Endometrial microvascular endothelial cells (primary cell): Measurements from ENCODE around the gene SLC49A3. TPM values are rescaled to one million over a fixed set of nuclear protein-coding genes. Genes with fewer than 3 reads are reported as not detected.

ENCODE experiments used
- in situ Hi-C: cut with HindIII; loops from 2 replicates; pipeline ENCODE4 v1.10.0; 2017; ENCODE audit warnings: low sequenced_read_pairs, low pct_unique_long_range_greater_than_20kb; ENCODE audit errors: inconsistent ontology term
- total RNA-seq: library from RNA; depleted of rRNA; stranded (reverse); fragments of >200 nt; gene quantifications from one replicate; pipeline ENCODE4 v1.2.3, GENCODE V29; 2015; ENCODE audit errors: inconsistent ontology term

Gene SLC49A3
- total RNA-seq, 1 donor from 2014 or later, result 5.3 TPM

GRCh38 chr4:661231-661630 is 27.7 kb downstream of the SLC49A3 start:
- in situ Hi-C loops, result no loop called here

- in situ Hi-C loops, result no loop called here
These were observed 28.6 kb downstream of the SLC49A3 start for GRCh38 chr4:660401-660800.

GRCh38 chr4:659851-660250 is 29.1 kb downstream of the SLC49A3 start:
- in situ Hi-C loops, result no loop called here

- in situ Hi-C loops, result no loop called here
These were observed 30.0 kb downstream of the SLC49A3 start for GRCh38 chr4:658681-659667.

GRCh38 chr4:657834-658667 is 30.9 kb downstream of the SLC49A3 start:
- in situ Hi-C loops, result no loop called here

- in situ Hi-C loops, result no loop called here
These were observed 31.6 kb downstream of the SLC49A3 start for GRCh38 chr4:657338-657833.

- in situ Hi-C loops, result no loop called here
These were observed 32.3 kb downstream of the SLC49A3 start for GRCh38 chr4:656436-657337.

- in situ Hi-C loops, result no loop called here
These were observed 33.3 kb downstream of the SLC49A3 start for GRCh38 chr4:655464-656151.

- in situ Hi-C loops, result no loop called here
These were observed 34.0 kb downstream of the SLC49A3 start for GRCh38 chr4:654871-655463.

GRCh38 chr4:654503-654845 is 34.5 kb downstream of the SLC49A3 start:
- in situ Hi-C loops, result no loop called here

GRCh38 chr4:653831-654502 is 35.0 kb downstream of the SLC49A3 start:
- in situ Hi-C loops, result no loop called here

GRCh38 chr4:653080-653821 is 35.7 kb downstream of the SLC49A3 start:
- in situ Hi-C loops, result no loop called here

GRCh38 chr4:651884-652642 is 36.9 kb downstream of the SLC49A3 start:
- in situ Hi-C loops, result no loop called here

- in situ Hi-C loops, result no loop called here
These were observed 37.7 kb downstream of the SLC49A3 start for GRCh38 chr4:650951-651883.

- in situ Hi-C loops, result no loop called here
These were observed 38.5 kb downstream of the SLC49A3 start for GRCh38 chr4:650461-650860.
